H9 (cell line): ENCODE results near the gene OR6N1. TPM values are rescaled to one million over a fixed set of nuclear protein-coding genes. Genes with fewer than 3 reads are reported as not detected.

ENCODE experiments used
- DNase-seq: peaks from one replicate; pipeline ENCODE4 v3.0.0-alpha.2; 2017
- H2AFZ ChIP-seq: one replicate; pipeline ENCODE4 v1.6.1; 2013; ENCODE audit warnings: mild to moderate bottlenecking, low read length, control low read depth, moderate library complexity
- H2AK5ac ChIP-seq: 2 replicates; pipeline ENCODE4 v1.6.1; 2013; ENCODE audit warnings: low read length, control low read depth, mixed read lengths; ENCODE audit not compliant: insufficient read length
- H2BK120ac ChIP-seq: one replicate; pipeline ENCODE4 v1.6.1; 2013; ENCODE audit warnings: low read depth, mild to moderate bottlenecking, low read length, control low read depth, inconsistent platforms; ENCODE audit not compliant: poor library complexity, severe bottlenecking
- H2BK12ac ChIP-seq: 2 replicates; pipeline ENCODE4 v1.6.1; 2013; ENCODE audit warnings: low read length, control low read depth, mixed read lengths, low read depth; ENCODE audit not compliant: insufficient read length
- H2BK15ac ChIP-seq: 2 replicates; pipeline ENCODE4 v1.6.1; 2013; ENCODE audit warnings: low read depth, low read length, control low read depth
- H2BK20ac ChIP-seq: one replicate; pipeline ENCODE4 v1.6.1; 2013; ENCODE audit warnings: low read depth, mild to moderate bottlenecking, low read length, control low read depth, inconsistent platforms; ENCODE audit not compliant: poor library complexity, severe bottlenecking
- H2BK5ac ChIP-seq: 2 replicates; pipeline ENCODE4 v1.6.1; 2013; ENCODE audit warnings: low read length, control low read depth, mixed read lengths; ENCODE audit not compliant: insufficient read length
- H3K14ac ChIP-seq: 2 replicates; pipeline ENCODE4 v1.6.1; 2013; ENCODE audit warnings: low read length, control low read depth; ENCODE audit not compliant: insufficient read depth
- H3K18ac ChIP-seq: 2 replicates; pipeline ENCODE4 v1.6.1; 2013; ENCODE audit warnings: low read depth, mild to moderate bottlenecking, mixed read lengths, low read length, control low read depth; ENCODE audit not compliant: insufficient read length
- H3K23ac ChIP-seq: 2 replicates; pipeline ENCODE4 v1.6.1; 2013; ENCODE audit warnings: low read length, control low read depth, mixed read lengths, low read depth; ENCODE audit not compliant: insufficient read length
- H3K23me2 ChIP-seq: 2 replicates; pipeline ENCODE4 v1.6.1; 2013; ENCODE audit warnings: low read depth, mild to moderate bottlenecking, mixed read lengths, low read length, control low read depth; ENCODE audit not compliant: insufficient read length, poor library complexity, severe bottlenecking
- H3K27ac ChIP-seq: 2 replicates; pipeline ENCODE4 v1.5.1; 2013; ENCODE audit warnings: low read length, control low read depth, mixed read lengths, low read depth; ENCODE audit not compliant: insufficient read length
- H3K27me3 ChIP-seq: 2 replicates; pipeline ENCODE4 v1.6.1; 2013; ENCODE audit warnings: low read length, control low read depth, inconsistent platforms; ENCODE audit not compliant: insufficient read depth
- H3K4ac ChIP-seq: 2 replicates; pipeline ENCODE4 v1.6.1; 2013; ENCODE audit warnings: low read depth, mild to moderate bottlenecking, control low read depth, inconsistent platforms, low read length, moderate library complexity
- H3K4me1 ChIP-seq: 2 replicates; pipeline ENCODE4 v1.6.1; 2013; ENCODE audit warnings: low read length, control low read depth, inconsistent platforms; ENCODE audit not compliant: insufficient read depth
- H3K4me2 ChIP-seq: 2 replicates; pipeline ENCODE4 v1.6.1; 2013; ENCODE audit warnings: low read length, control low read depth, mixed read lengths; ENCODE audit not compliant: insufficient read length, insufficient read depth
- H3K56ac ChIP-seq: 2 replicates; pipeline ENCODE4 v1.6.1; 2013; ENCODE audit warnings: low read depth, mild to moderate bottlenecking, mixed read lengths, low read length, control low read depth; ENCODE audit not compliant: insufficient read length
- H3K79me1 ChIP-seq: 2 replicates; pipeline ENCODE4 v1.6.1; 2013; ENCODE audit warnings: low read depth, mild to moderate bottlenecking, moderate library complexity, low read length, control low read depth, inconsistent platforms; ENCODE audit not compliant: insufficient read depth, poor library complexity, severe bottlenecking
- H3K79me2 ChIP-seq: 2 replicates; pipeline ENCODE4 v1.6.1; 2013; ENCODE audit warnings: low read length, control low read depth, inconsistent platforms; ENCODE audit not compliant: insufficient read depth
- H3K9ac ChIP-seq: 2 replicates; pipeline ENCODE4 v1.6.1; 2013; ENCODE audit warnings: low read length, control low read depth, mixed read lengths; ENCODE audit not compliant: insufficient read length; ENCODE audit errors: extremely low read depth
- H3K9me3 ChIP-seq: one replicate; pipeline ENCODE4 v1.6.1; 2013; ENCODE audit warnings: low read depth, low read length, inconsistent platforms; ENCODE audit not compliant: control insufficient read depth
- H3T11ph ChIP-seq: one replicate; pipeline ENCODE4 v1.6.1; 2013; ENCODE audit warnings: mild to moderate bottlenecking, low read length, control low read depth, inconsistent platforms
- H4K20me1 ChIP-seq: one replicate; pipeline ENCODE4 v1.6.1; 2013; ENCODE audit not compliant: control insufficient read depth, insufficient read length, insufficient read depth
- H4K5ac ChIP-seq: 2 replicates; pipeline ENCODE4 v1.6.1; 2013; ENCODE audit warnings: low read depth, mild to moderate bottlenecking, mixed read lengths, low read length, control low read depth; ENCODE audit not compliant: insufficient read length
- H4K8ac ChIP-seq: replicated peaks from 2 replicates; pipeline ENCODE4 v1.6.1; 2013; ENCODE audit warnings: low read length, control low read depth, mixed read lengths, low read depth; ENCODE audit not compliant: insufficient read length
- H4K91ac ChIP-seq: 2 replicates; pipeline ENCODE4 v1.6.1; 2013; ENCODE audit warnings: low read depth, mild to moderate bottlenecking, moderate library complexity, mixed read lengths, low read length, control low read depth; ENCODE audit not compliant: insufficient read length
- H3K27ac Mint-ChIP-seq, 3 experiments: 2 replicates in 2 of 3; 3 replicates in 1 of 3; pipeline ENCODE4 v1.8.0; 2020 to 2021; ENCODE audit warnings: mixed read lengths in 3 of 3, mild to moderate bottlenecking in 1 of 3, moderate library complexity in 1 of 3
- H3K27me3 Mint-ChIP-seq: 2 replicates; pipeline ENCODE4 v1.8.0; 2021; ENCODE audit warnings: low read depth, mild to moderate bottlenecking, moderate library complexity, mixed read lengths
- H3K36me3 Mint-ChIP-seq, 3 experiments: 2 replicates in 2 of 3; 3 replicates in 1 of 3; pipeline ENCODE4 v1.8.0; 2020 to 2021; ENCODE audit warnings: low read depth in 3 of 3, mixed read lengths in 3 of 3; ENCODE audit not compliant: insufficient read depth in 1 of 3
- H3K4me1 Mint-ChIP-seq, 2 experiments: 2 replicates each; pipeline ENCODE4 v1.8.0; 2020; ENCODE audit warnings: mixed read lengths in 2 of 2
- H3K4me3 Mint-ChIP-seq, 2 experiments: 2 replicates in 1 of 2; 3 replicates in 1 of 2; pipeline ENCODE4 v1.8.0; 2020 to 2021; ENCODE audit warnings: mild to moderate bottlenecking in 2 of 2, mixed read lengths in 2 of 2, moderate library complexity in 1 of 2
- H3K9me3 Mint-ChIP-seq, 2 experiments: 2 replicates in 1 of 2; 3 replicates in 1 of 2; pipeline ENCODE4 v1.8.0; 2020; ENCODE audit warnings: mild to moderate bottlenecking in 2 of 2, mixed read lengths in 2 of 2, moderate library complexity in 1 of 2
- WGBS: extraction: QIAGEN DNeasy Blood & Tissue Kit; methylation state at CpG from one replicate; pipeline ENCODE4 v1.1.7; 2013; ENCODE audit warnings: missing lambda C conversion rate, low lambda C conversion rate, mixed read lengths; ENCODE audit not compliant: insufficient read length; ENCODE audit errors: extremely low coverage; 5-methylcytosine and 5-hydroxymethylcytosine counted together
- total RNA-seq: library from RNA; stranded (reverse); gene quantifications from 2 replicates; pipeline ENCODE4 v1.2.1, GENCODE V29; 2021
- TF ChIP-seq, protein P1 (sequence below): fragments of 200-600 bp; sonication (generic); conservative IDR thresholded peaks from 3 replicates; pipeline ENCODE4 v1.8.0; 2021; ENCODE audit warnings: antibody characterized with exemption, mild to moderate bottlenecking

Gene OR6N1
- total RNA-seq, 1 experiment from 2014 or later: not detected

DNA sequence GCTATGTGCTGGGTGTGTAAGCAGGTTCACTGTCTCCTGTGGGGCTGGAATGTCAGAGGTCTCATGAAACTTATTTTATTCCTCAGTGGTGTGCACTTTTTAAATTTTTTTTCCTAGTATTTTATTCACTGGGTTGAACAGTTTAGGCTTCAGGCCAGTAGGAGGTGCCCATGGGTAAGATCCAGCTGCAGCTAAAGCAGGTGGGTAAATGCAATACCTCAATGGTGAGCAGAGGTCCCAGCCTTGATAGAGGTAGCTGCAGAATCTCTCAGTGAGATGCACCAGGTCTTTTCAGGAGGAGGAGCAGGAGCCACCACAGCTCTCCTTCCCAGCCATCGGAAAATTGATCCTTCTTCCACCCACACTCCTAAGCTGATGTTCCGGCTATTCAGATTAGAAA lies 21.6 kb upstream of the OR6N1 start:
- Histone ChIP-seq H3K27ac (no peak overlapping the region), H4K20me1 (no peaks in the 10 kb centered on the region), H2BK15ac (no peak overlapping the region), H3K4me1 (no peaks in the 10 kb centered on the region), H3K9me3 (no peaks in the 10 kb centered on the region), H3K18ac (no peak overlapping the region), H3K27me3 (no peaks in the 10 kb centered on the region), H2BK12ac (no peak overlapping the region), H2BK20ac (no peak overlapping the region), H3K79me1 (no peaks in the 10 kb centered on the region), H3K23me2 (no peaks in the 10 kb centered on the region), H3K14ac (no peak overlapping the region), H3K56ac (no peak overlapping the region), H4K5ac (no peak overlapping the region), H3K9ac (no peak overlapping the region), H4K91ac (no peak overlapping the region), H4K8ac (no peak overlapping the region), H2AK5ac (no peak overlapping the region), H3K4ac (no peak overlapping the region), H3K23ac (no peak overlapping the region), H3K79me2 (no peaks in the 10 kb centered on the region), H2BK120ac (no peak overlapping the region), H3K4me2 (no peak overlapping the region), H2AFZ (no peak overlapping the region), H2BK5ac (no peak overlapping the region), H3T11ph (no peak overlapping the region)
- no peak overlapping the region for H3K4me3 Mint-ChIP-seq
- peaks cover 6 to 12% of the 10 kb centered on the region in 2 experiments; a peak in 3 of 4 replicates for H3K4me1 Mint-ChIP-seq
- H3K27me3 Mint-ChIP-seq: no peaks in the 10 kb centered on the region
- no peaks in the 10 kb centered on the region for H3K36me3 Mint-ChIP-seq
- peak; percentile 61 for DNase-seq
- no CpG with 5 or more reads among the region's 2 CpGs for WGBS
- no peaks in the 10 kb centered on the region; a peak in 1 of 5 replicates for H3K9me3 Mint-ChIP-seq
- no peak overlapping the region for H3K27ac Mint-ChIP-seq
- TF ChIP-seq, protein P1, sequence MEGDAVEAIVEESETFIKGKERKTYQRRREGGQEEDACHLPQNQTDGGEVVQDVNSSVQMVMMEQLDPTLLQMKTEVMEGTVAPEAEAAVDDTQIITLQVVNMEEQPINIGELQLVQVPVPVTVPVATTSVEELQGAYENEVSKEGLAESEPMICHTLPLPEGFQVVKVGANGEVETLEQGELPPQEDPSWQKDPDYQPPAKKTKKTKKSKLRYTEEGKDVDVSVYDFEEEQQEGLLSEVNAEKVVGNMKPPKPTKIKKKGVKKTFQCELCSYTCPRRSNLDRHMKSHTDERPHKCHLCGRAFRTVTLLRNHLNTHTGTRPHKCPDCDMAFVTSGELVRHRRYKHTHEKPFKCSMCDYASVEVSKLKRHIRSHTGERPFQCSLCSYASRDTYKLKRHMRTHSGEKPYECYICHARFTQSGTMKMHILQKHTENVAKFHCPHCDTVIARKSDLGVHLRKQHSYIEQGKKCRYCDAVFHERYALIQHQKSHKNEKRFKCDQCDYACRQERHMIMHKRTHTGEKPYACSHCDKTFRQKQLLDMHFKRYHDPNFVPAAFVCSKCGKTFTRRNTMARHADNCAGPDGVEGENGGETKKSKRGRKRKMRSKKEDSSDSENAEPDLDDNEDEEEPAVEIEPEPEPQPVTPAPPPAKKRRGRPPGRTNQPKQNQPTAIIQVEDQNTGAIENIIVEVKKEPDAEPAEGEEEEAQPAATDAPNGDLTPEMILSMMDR: peak; percentile 79
